Measurements from ENCODE around the gene IDI1. TPM values are rescaled to one million over a fixed set of nuclear protein-coding genes. Genes with fewer than 3 reads are reported as not detected.
"Not testable (repeated sequence)": the region's sequence is repeated elsewhere in the genome, so short reads cannot be mapped to it uniquely, and the experiment has no call there.

IDI1 gene
- polyA plus RNA-seq, 5 donors: 50.9 to 79.8 (median 66.0) TPM

DNA sequence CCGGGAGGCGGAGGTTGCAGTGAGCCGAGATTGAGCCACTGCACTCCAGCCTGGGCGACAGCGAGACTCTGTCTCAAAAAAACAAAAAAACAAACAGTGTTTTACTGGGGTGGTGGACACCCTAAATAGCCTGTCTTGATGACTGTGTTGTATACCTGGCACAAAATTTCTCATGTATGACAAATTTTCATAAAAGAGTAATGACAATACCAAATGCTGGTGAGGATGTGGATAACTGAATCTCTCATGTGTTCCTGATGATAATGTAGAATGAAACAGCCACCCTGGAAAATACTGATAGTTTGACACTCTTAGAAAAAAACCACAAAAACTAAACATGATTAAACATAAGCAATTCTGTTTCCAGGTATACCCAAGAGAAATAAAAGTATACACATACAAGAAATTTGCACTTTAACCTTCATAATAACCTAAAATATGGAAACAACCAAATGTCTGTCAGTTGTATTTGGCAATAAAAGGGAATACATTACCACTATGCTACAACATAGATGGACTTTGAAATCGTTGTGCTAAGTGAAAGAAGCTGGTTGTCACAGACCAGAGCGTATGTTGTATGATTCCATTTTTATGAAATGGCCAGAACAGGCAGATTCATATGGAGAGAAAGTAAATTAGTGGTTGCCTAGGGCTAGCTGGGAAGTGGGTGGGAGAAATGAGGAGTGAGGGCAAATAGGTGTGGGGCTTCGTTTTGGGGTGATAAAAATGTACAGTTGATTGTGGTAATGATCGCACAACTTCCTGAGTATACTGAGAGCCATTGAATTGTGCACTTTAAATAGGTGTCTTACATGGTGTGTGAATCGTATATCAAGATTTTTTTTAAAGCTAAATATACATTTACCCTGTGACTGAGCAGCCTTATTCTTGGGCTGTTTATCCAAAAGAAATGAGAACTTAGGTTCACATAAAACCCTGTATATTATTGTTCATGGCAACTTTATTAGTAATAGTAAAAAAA is 19.8 kb upstream of the IDI1 start:
- DNase-seq: no peak

DNA sequence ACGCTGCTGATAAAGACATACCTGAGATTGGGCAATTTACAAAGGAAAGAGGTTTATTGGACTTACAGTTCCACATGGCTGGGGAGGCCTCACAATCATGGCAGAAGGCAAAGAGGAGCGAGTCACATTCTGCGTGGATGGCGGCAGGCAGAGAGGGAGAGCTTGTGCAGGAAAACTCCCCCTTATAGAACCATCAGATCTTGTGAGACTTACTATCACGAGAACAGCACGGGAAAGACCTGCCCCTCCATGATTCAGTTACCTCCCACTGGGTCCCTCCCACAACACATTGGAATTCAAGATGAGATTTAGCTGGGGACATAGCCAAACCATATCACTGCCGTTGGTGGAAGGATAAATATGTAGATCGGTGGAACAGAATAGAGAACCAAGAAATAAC is 17.8 kb upstream of the IDI1 start:
- not testable (repeated sequence) for DNase-seq

DNA sequence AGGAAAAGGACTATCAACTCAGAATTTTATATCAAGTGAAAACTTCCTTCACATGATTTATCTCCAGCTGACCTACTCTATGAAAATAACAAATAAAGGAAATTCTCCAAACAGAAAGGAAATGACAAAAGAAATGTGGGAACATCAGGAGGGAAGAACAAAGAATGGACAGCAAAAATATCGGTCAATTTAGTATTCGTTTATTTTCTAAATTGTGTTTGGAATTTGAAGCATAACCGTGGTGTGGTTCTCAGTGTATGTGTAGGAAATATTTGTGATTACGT is 16.0 kb upstream of the IDI1 start:
- DNase-seq: no peak

DNA sequence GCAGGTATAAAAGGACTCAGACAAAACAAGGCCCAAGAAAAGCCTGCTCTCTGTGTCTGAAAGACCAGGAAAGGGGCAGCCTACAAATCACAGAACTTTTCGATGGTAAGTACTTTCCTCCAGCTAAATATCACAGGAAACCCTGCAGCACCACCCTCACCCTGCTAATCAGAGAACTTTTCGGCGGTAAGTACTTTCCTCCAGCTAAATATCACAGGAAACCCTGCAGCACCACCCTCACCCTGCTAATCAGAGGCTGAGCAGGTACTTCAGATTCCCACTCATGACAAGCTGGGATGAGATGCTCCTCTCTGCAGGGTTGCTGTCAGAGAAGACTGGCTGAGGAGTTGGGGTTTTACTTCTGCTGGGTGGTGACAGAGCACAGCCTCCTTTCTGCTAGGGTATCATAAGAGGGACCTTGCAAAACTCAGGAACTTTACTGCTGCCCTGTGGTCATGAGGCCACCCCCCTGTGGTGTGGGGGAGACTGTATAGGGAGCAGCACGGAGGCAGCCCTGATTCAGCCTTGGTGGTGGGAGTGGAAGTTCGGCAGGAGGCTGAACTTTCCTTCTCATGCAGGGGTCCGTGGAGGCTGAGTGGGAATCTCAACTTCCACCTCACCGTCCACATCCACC is 14.4 kb upstream of the IDI1 start:
- no peak for DNase-seq

DNA sequence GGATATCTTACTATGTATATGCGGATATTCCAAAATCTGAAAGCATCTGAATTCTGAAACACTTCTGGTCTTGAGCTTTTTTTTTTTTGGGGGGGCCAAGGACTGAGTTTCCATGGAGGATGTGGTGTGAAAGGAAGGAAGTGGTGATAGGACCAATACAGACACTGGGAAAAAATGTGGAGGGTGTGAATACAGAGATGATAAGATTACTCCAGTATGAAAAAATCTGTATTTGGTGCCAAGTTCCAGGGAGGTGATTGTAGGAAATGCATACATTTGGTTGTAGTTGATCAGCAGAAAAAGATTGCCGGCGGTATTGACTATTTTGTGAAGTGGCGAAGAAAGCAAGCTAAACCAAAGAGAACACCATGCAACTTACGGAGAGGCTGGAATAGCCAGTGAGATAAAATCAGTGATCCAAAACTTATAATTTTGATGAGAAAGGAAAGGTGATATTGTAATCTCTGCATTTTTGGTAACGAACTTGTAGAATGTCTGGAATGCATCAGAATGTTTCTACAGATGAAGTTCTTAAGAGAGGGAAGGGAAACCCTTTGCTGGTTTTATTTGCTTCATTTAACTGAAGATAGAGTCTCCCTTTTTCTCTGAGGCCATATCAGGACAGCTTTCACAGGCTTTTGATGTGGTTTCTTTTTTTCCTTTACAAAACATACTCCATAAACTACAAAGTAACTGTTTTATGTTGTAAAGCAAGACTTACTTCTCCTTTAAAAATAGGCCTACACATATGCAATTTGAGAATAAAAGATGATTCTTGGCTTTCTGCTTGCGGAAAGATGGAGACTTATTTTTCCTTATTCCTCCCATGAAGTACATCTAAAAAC is 13.2 kb upstream of the IDI1 start:
- DNase-seq: no peak

DNA sequence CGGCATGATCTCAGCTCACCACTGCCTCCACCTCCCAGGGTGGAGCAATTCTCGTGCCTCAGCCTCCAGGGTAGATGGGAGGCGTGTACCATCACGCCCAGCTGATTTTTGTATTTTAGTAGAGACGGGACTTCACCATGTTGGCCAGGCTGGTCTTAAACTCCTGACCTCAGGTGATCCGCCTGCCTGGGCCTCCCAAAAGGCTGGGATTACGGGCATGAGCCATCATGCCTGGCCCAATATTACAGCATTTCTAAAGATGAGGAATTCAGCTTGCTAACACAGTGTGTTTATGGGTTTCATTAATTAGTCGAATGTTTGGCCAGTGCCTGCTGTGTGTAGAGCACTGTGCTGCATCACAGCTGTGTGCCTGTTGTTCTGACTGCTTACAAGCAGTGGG is 11.0 kb upstream of the IDI1 start:
- DNase-seq: no peak

DNA sequence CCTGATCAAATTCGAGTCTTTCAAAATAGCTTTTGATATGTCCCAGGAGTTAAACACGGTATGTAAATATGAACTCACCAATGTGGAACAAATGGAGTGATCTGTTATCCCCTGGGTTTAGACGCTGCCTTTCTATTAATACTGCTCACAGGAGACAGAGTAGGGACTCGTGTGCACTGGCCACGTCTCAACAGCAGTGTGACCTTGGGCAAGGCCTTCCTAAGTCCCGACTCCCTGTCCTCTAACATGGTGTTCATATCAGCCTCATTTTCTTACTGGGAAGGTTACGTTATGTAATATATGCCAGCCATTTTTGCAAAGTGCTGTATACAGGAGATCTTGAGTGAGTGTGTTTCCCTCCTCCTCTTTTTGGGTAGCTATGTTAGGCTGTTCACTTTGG is 9.1 kb upstream of the IDI1 start:
- DNase-seq: no peak

DNA sequence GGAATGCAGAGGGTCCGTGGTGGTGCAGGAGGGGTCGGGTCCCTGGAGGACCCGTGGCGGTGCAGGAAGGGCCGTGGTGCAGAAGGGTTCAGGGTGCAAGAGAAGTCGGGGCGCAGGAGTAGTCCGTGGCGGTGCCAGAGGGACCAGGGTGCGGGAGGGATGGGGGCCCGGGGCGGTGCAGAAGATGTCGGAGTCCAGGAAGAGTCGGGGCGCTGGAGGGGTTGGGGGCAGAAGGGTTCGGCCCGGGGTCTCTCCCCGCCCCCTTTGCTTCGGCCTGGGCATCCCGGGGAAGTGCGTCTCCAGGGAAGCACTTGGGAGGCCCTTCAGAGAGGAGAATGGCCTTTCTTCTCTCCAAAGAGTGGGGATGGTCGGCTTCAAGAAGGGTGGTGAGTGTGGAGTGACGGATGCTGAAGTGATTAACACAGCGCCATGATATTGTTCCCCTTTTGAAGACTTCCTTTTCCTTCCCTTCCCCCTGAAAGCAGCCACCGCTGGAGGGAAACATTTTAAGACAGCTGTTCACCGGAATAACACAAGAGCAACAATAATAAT is 8.3 kb upstream of the IDI1 start:
- no peak for DNase-seq

DNA sequence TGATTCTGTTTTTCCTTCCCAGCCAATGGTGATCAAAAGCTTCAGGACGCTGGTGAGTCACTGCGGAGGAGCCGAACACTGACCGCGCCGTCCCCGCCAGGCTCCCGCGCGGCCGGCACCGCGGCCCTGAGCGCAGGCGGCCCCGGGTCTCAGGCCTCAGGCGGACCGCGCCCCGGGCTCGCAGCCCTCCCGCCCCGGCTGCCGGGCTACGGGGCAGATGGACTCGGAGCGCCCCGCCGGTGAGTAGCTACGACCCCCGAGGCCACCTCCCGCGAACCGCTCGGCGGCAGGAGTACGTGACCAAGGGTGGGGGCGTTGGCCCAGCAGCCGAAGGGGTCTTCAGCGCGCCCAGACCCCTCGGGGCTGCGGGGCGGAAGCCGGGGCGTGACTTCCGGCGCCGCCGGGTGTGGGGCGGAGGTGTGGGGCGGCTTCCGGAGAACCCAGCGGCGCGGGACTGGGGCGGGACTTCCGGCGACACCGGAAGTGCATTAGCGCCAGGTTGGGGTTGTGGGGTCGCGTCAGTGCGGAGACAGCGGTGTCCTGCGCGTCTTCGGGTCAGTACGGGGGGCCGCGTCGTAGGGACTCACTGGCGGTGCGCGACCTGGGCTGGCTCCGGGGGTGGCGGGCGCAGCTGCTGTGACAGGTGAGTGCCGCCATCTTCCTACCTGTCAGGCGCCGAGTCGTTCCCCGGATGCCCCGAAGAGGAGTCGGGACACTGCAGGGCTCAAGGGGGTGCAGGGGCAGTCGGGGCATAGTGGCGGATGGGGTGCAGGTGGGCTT is 7.6 kb upstream of the IDI1 start, which contains the start of gene WDR37:
Gene WDR37 (plus strand): TSS at position 60 of the 780 bp plus-strand sequence. CDS start 15,771 bp downstream, outside the sequence.
- DNase-seq: peak; percentile 84 to 85

DNA sequence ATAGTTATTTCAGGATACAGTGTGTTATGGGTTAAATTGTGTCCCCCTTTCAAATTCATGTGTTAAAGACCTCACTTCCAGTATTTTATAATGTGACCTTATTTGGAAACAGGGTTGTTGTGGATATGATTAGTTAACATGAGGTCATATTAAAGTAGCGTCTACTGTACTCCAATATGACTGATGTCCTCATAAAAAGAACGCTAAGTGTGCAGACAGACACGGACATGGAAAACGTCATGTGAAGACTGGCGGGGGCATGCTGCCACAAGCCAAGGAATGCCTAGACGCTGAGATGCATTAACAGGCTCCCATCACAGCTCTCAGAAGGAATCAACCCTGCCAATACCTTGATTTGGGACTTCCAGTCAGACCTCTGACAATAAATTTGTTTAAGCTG is 5.8 kb upstream of the IDI1 start:
- DNase-seq: no peak

DNA sequence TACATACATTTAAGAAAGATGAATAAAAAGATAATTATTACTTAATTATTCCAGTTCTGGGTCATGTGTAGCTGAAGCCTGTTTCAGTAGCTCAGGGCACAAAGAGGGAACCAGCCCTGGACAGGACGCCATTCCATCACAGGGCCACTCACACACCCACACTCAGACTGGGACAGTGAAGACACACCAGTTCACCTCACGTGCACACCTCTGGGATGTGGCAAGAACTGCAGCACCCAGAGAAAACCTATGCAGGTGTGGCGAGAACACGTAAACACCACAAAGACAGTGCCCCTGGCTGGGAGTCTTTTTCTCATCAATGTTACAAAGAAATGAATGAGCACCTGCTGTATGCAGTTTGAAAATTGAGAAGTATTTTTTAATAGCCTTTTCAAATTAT is 1.6 kb upstream of the IDI1 start:
- no peak for DNase-seq

DNA sequence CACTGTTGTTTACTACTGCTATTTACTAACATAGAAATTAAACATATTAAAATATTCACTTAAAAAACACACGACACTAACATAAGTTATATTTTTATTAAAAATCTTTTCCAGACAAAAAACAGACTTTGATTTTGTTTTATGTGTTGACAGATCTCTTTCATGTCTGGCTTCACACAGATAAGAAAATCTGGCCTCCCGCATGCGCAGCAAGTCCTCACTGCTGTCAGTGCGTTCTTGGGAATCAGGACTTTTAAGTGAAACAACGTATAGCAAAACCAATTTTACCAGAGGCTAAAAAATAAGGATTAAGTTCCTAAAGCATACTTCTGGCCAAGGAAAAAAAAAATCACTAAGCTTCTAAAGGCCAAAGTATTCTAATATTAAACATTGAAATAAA is 1.2 kb upstream of the IDI1 start:
- DNase-seq: no peak

DNA sequence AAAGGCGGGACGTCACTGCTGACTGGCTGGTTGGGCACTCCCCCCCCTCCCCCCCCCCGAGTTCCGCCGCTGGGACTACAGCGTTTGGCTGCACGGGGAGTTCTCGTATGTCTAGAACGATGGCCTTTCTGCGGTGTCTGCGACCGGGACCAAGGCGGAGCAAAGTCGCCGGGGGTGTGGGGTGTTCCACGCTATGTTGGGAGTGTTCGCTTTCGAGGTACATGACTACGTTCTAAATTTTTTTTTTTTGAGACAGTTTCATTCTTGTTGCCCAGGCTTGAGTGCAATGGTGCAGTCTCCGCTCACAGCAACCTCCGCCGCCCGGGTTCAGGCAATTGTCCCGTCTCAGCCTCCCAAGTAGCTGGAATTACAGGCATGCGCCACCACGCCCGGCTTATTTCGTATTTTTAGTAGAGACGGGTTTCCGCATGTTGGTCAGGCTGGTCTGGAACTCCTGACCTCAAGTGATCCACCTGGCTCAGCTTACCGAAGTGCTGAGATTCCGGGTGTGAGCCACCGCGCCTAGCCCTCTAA is 573 bp upstream of the IDI1 start:
- no peak for DNase-seq

DNA sequence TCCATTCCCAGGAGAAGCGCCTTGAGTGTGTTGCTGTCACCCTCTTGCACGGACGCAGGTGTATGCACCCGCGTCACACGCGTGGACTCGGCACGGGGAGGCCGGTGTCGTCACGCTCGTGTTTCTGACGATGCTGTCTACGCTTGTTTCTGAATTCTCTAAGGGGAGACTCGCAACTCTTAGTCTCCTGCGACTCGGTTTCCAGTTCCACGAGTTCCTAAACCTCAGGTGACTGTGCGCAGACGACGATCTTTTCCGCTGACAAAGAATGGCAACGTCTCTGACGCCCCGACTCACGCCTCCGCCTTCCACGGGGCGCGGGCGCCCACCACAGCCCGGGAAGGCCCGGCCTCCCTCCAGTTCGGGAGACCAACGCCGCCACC is 579 bp downstream of the IDI1 start:
- DNase-seq: no peak

DNA sequence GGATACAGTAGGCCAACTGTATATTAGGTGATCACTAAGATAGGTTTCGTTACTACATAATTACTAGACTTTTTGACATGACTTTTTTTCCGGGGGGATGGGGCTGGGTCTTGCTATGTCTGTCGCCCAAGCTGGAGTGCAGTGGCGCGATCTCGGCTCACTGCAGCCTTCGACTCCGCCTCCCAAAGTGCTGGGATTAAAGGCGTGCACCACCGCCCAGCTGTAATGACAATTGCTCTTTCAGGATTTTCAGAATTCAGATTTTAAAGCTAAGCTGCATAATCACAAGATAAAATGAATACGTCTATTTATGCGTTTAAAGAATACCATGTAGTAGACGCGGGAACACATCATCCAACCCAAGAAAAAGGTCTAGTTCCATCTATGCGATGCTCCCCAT is 982 bp downstream of the IDI1 start:
- DNase-seq: no peak

DNA sequence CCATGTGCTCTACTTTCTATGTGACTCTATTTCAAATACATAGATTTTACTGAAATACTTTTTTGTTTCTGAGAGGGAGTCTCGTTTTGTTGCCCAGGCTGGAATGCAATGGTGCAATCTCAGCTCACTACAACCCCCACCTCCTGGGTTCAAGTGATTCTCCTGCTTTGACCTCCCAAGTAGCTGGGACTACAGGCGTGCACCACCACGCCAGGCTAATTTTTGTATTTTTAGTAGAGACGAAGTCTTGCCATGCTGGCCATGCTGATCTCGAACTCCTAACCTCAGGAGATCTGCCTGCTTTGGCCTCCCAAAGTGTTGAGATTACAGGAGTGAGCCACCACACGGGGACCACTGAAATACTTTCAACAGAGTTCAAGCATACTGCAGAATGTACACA is 3.5 kb downstream of the IDI1 start:
- DNase-seq: no peak

DNA sequence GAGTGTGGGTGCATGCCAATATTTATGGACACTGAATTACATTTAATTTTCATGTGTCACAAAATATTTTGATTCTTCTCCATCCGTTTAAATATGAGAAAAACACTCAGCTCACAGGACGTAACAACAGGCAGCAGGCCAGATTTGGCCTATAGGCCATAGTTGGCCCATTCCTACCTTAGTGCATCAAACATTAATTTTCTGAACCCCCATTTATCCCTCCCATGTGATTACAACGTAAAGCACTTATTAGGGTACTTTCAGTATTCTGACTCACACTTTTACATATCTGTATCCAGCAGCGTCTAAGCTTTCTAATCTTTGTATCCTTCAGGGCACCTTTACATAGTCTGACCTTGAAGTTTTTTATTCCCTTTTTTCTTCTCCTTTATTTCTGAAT is 4.0 kb downstream of the IDI1 start:
- no peak for DNase-seq

DNA sequence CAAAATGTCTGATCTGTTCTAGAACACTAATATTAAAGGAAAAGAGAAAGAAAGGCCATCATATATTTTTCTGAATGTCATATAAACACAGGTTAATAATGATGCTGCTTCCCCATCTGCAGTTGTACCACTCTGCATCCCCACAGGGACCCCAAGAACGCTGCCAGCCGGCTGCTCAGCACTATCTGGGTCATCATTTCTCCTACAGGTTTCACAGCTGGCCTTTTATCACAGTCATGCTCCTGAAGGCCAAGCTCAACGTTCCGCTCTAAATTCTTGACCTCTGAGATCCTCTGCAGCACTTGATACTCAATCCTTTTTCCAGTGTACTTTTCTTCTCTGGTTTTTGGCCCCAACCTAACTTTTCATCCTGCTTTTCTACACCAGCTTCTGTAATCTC is 4.8 kb downstream of the IDI1 start:
- no peak for DNase-seq

DNA sequence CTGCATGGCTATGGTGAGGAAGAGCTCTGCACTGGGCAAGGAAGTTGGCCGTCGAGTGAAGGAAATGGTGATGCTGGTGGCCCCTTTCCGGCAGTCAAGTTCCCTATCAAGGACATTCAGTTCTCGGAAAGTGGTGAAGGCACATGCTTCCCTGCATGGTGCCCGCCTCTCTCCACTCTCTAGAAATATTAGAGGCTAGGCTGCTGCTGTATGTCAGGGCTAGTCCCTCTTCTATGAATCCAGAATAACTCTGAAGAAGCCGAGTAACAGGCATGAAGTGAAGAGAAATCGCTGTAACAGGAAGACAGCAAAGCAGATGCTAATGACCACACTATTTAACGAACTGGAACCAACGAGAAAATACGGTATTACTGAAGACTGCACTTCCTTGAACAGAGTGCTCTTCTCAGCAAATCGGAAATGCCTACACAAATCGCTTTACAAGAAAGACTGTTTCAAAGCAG is 5.4 kb downstream of the IDI1 start:
- DNase-seq: no peak

DNA sequence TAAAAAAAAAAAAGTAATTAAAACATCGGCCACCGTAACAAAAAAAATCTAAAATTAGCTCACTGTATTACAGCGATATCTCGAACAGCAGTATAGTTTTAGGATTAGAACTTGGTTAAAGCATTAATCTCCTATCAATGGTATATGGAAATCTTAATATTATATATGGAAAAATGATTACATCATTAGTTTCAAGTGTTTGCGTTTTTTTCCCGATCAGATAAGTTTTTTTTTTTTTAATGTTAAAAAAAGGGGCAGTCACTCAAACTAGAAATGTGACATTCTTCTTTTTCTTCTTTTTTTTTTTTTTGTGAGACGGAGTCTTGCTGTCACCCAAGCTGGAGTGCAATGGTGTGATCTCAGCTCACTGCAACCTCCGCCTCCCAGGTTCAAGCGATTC is 7.4 kb downstream of the IDI1 start:
- no peak for DNase-seq

DNA sequence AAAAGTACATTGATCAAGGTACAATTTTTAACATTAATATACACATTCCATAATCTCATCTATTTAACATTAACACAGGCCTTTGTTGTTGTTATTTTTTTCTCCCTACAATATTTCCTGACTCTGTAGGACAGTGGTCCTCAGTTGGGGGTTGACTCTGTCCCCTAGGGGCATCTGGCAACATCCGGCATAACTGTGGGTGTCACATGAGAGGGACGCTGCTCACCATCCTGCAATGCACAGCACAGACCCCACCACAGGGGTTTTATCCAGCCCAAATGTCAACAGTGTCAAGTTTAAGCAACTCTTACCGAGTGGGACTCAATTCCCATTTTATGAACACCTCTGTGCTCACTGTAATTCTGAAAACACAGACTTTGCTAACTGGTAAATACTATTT is 8.8 kb downstream of the IDI1 start:
- no peak for DNase-seq

Data from right lung (tissue), 5 donors.